HEK293 (cell line): ENCODE results near the gene POU2F2.

Source experiments
- BCL11A ChIP-seq: fragments of 450-650 bp; formaldehyde crosslinking; IDR thresholded peaks from 2 replicates; pipeline ENCODE4 v1.5.1; 2016; ENCODE audit warnings: low read depth, missing biosample characterization, missing genetic modification characterization
- KLF7 ChIP-seq: fragments of 450-650 bp; formaldehyde crosslinking; IDR thresholded peaks from 2 replicates; pipeline ENCODE4 v1.5.1; 2016; ENCODE audit warnings: missing biosample characterization, missing genetic modification characterization, borderline replicate concordance
- TF ChIP-seq, protein P1 (sequence below): fragments of 450-650 bp; formaldehyde crosslinking; IDR thresholded peaks from 2 replicates; pipeline ENCODE4 v1.5.1; 2016; ENCODE audit warnings: missing biosample characterization, missing genetic modification characterization

GRCh38 chr19:42042455-42043170 is 89.6 kb downstream of the POU2F2 start:
- no peak for TF ChIP-seq BCL11A (tag by site-specific recombination)
- TF ChIP-seq, protein P1, sequence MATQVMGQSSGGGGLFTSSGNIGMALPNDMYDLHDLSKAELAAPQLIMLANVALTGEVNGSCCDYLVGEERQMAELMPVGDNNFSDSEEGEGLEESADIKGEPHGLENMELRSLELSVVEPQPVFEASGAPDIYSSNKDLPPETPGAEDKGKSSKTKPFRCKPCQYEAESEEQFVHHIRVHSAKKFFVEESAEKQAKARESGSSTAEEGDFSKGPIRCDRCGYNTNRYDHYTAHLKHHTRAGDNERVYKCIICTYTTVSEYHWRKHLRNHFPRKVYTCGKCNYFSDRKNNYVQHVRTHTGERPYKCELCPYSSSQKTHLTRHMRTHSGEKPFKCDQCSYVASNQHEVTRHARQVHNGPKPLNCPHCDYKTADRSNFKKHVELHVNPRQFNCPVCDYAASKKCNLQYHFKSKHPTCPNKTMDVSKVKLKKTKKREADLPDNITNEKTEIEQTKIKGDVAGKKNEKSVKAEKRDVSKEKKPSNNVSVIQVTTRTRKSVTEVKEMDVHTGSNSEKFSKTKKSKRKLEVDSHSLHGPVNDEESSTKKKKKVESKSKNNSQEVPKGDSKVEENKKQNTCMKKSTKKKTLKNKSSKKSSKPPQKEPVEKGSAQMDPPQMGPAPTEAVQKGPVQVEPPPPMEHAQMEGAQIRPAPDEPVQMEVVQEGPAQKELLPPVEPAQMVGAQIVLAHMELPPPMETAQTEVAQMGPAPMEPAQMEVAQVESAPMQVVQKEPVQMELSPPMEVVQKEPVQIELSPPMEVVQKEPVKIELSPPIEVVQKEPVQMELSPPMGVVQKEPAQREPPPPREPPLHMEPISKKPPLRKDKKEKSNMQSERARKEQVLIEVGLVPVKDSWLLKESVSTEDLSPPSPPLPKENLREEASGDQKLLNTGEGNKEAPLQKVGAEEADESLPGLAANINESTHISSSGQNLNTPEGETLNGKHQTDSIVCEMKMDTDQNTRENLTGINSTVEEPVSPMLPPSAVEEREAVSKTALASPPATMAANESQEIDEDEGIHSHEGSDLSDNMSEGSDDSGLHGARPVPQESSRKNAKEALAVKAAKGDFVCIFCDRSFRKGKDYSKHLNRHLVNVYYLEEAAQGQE (tag by site-specific recombination) = no peak
- no peak for TF ChIP-seq KLF7 (tag by site-specific recombination)
